Astrocyte (in vitro differentiated cells and primary cell): ENCODE measurements around the gene ATP11A. TPM values are rescaled to one million over a fixed set of nuclear protein-coding genes. Genes with fewer than 3 reads are reported as not detected.

ENCODE experiments used
- DNase-seq: peaks from one replicate; pipeline ENCODE4 v3.0.0-alpha.2; 2010; ENCODE audit warnings: low read depth
- FAIRE-seq: peaks from 2 replicates; lab custom pipeline; 2011; peaks lifted over from hg19 to GRCh38; lab: Jason Lieb, UNC
- H2AFZ ChIP-seq: 2 replicates; pipeline ENCODE4 v1.6.0; 2012; ENCODE audit warnings: low read depth, low read length, inconsistent platforms
- H3K27ac ChIP-seq: 2 replicates; pipeline ENCODE4 v1.5.1; 2011; ENCODE audit warnings: low read depth, low read length, inconsistent platforms
- H3K27me3 ChIP-seq: 2 replicates; pipeline ENCODE4 v1.6.0; 2011; ENCODE audit warnings: low read length, inconsistent platforms; ENCODE audit not compliant: insufficient read depth
- H3K36me3 ChIP-seq: 2 replicates; pipeline ENCODE4 v1.5.1; 2011; ENCODE audit warnings: low read length, inconsistent platforms; ENCODE audit not compliant: insufficient read depth
- H3K4me1 ChIP-seq: 2 replicates; pipeline ENCODE4 v1.5.1; 2011; ENCODE audit warnings: low read length, inconsistent platforms; ENCODE audit not compliant: insufficient read depth
- H3K4me2 ChIP-seq: 2 replicates; pipeline ENCODE4 v1.6.0; 2012; ENCODE audit warnings: low read length, inconsistent platforms
- H3K4me3 ChIP-seq: 2 replicates; pipeline ENCODE4 v1.5.1; 2011; ENCODE audit warnings: low read depth, mild to moderate bottlenecking, low read length, inconsistent platforms; ENCODE audit not compliant: insufficient read depth
- H3K79me2 ChIP-seq: 2 replicates; pipeline ENCODE4 v1.6.0; 2012; ENCODE audit warnings: mild to moderate bottlenecking, low read length, inconsistent platforms; ENCODE audit not compliant: insufficient read depth
- H3K9ac ChIP-seq: 2 replicates; pipeline ENCODE4 v1.6.0; 2012; ENCODE audit warnings: mild to moderate bottlenecking, low read length, inconsistent platforms
- H3K9me3 ChIP-seq: 2 replicates; pipeline ENCODE4 v1.5.1; 2012; ENCODE audit warnings: low read depth, mild to moderate bottlenecking, low read length, inconsistent platforms; ENCODE audit not compliant: insufficient read depth
- H4K20me1 ChIP-seq: 2 replicates; pipeline ENCODE4 v1.6.0; 2012; ENCODE audit warnings: low read length, inconsistent platforms; ENCODE audit not compliant: insufficient read depth
- H3K27ac Mint-ChIP-seq: one replicate; pipeline ENCODE4 v1.8.0; 2021; ENCODE audit warnings: mild to moderate bottlenecking, mixed read lengths; ENCODE audit not compliant: unreplicated experiment
- H3K27me3 Mint-ChIP-seq: one replicate; pipeline ENCODE4 v1.8.0; 2021; ENCODE audit warnings: low read depth, mixed read lengths; ENCODE audit not compliant: unreplicated experiment
- H3K36me3 Mint-ChIP-seq: one replicate; pipeline ENCODE4 v1.8.0; 2021; ENCODE audit warnings: low read depth, mixed read lengths; ENCODE audit not compliant: unreplicated experiment
- H3K4me1 Mint-ChIP-seq: one replicate; pipeline ENCODE4 v1.8.0; 2021; ENCODE audit warnings: low read depth, mixed read lengths; ENCODE audit not compliant: unreplicated experiment
- H3K4me3 Mint-ChIP-seq: one replicate; pipeline ENCODE4 v1.8.0; 2021; ENCODE audit warnings: mild to moderate bottlenecking, moderate library complexity, mixed read lengths; ENCODE audit not compliant: unreplicated experiment
- H3K9me3 Mint-ChIP-seq: one replicate; pipeline ENCODE4 v1.8.0; 2021; ENCODE audit warnings: mild to moderate bottlenecking, mixed read lengths; ENCODE audit not compliant: unreplicated experiment
- EZH2 ChIP-seq: IDR thresholded peaks from 2 replicates; pipeline ENCODE4 v1.6.1; 2012; ENCODE audit warnings: mild to moderate bottlenecking, low read length, inconsistent platforms; ENCODE audit not compliant: insufficient read depth
- total RNA-seq: library from RNA; stranded (reverse); gene quantifications from 2 replicates; pipeline ENCODE4 v1.2.1, GENCODE V29; 2021
- TF ChIP-seq, protein P1 (sequence below): IDR thresholded peaks from 2 replicates; pipeline ENCODE4 v1.5.1; 2011; ENCODE audit warnings: low read depth, mild to moderate bottlenecking, inconsistent platforms, low read length, moderate library complexity; ENCODE audit not compliant: insufficient read depth

ATP11A gene
- total RNA-seq, 1 donor from 2014 or later: 38.9 TPM

DNA sequence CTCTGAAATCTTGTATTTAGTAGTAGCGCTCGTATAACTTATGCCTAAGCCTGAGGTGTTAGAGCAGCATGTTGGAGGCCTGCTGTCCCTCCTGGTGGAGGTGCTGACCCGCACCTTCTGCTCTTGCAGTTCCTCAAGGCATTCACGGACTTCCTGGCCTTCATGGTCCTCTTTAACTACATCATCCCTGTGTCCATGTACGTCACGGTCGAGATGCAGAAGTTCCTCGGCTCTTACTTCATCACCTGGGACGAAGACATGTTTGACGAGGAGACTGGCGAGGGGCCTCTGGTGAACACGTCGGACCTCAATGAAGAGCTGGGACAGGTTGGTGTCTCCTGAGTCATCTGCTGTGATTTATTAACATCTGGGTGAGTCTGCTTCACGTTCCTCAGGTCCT is 136.7 kb downstream of the ATP11A start:
- no peak overlapping the region for H3K27ac Mint-ChIP-seq
- H3K36me3 ChIP-seq: no peaks in the 10 kb centered on the region
- no peak overlapping the region for H3K4me3 Mint-ChIP-seq
- FAIRE-seq (no peak), DNase-seq (no peak)
- no peaks in the 10 kb centered on the region for H4K20me1 ChIP-seq
- H3K9me3 Mint-ChIP-seq: no peaks in the 10 kb centered on the region
- H3K79me2 ChIP-seq: no peaks in the 10 kb centered on the region
- no peaks in the 10 kb centered on the region for H3K4me1 ChIP-seq
- H3K9ac ChIP-seq: no peak overlapping the region
- H3K27me3 Mint-ChIP-seq: no peaks in the 10 kb centered on the region
- no peak for TF ChIP-seq EZH2
- TF ChIP-seq, protein P1, sequence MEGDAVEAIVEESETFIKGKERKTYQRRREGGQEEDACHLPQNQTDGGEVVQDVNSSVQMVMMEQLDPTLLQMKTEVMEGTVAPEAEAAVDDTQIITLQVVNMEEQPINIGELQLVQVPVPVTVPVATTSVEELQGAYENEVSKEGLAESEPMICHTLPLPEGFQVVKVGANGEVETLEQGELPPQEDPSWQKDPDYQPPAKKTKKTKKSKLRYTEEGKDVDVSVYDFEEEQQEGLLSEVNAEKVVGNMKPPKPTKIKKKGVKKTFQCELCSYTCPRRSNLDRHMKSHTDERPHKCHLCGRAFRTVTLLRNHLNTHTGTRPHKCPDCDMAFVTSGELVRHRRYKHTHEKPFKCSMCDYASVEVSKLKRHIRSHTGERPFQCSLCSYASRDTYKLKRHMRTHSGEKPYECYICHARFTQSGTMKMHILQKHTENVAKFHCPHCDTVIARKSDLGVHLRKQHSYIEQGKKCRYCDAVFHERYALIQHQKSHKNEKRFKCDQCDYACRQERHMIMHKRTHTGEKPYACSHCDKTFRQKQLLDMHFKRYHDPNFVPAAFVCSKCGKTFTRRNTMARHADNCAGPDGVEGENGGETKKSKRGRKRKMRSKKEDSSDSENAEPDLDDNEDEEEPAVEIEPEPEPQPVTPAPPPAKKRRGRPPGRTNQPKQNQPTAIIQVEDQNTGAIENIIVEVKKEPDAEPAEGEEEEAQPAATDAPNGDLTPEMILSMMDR: no peak
- H2AFZ ChIP-seq: no peak overlapping the region
- H3K27ac ChIP-seq: no peak overlapping the region
- no peak overlapping the region for H3K4me2 ChIP-seq
- no peak overlapping the region for H3K4me3 ChIP-seq
- H3K4me1 Mint-ChIP-seq: peaks cover 6% of the 10 kb centered on the region
- H3K9me3 ChIP-seq: no peaks in the 10 kb centered on the region
- no peaks in the 10 kb centered on the region for H3K27me3 ChIP-seq
- peaks cover 25% of the 10 kb centered on the region for H3K36me3 Mint-ChIP-seq

DNA sequence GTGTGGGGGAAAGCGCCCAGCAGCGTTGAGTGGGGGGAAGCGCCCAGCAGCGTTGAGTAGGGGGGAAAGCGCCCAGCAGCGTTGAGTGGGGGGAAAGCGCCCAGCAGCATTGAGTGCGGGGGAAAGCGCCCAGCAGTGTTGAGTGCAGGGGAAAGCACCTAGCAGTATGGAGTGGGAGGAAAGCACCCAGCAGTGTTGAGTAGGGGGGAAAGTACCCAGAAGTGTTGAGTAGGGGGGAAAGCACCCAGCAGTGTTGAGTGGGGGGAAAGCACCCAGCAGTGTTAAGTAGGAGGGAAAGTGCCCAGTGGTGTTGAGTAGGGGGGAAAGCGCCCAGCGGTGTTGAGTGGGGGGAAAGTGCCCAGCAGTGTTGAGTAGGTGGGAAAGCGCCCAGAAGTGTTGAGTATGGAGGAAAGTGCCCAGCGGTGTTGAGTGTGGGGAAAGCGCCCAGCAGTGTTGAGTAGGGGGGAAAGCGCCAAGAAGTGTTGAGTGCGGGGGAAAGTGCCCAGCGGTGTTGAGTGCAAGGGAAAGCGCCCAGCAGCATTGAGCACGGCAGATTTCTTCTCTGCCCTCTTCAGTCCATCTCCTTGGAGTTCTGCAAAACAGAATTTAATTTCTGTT is 138.4 kb downstream of the ATP11A start:
- H3K27me3 ChIP-seq: no peaks in the 10 kb centered on the region
- H3K9ac ChIP-seq: no peak overlapping the region
- no peak overlapping the region for H3K4me3 ChIP-seq
- Mint-ChIP-seq H3K27me3 (no peaks in the 10 kb centered on the region), H3K9me3 (no peaks in the 10 kb centered on the region), H3K36me3 (peaks cover 33% of the 10 kb centered on the region), H3K4me1 (peaks cover 9% of the 10 kb centered on the region), H3K27ac (no peak overlapping the region), H3K4me3 (no peak overlapping the region)
- H2AFZ ChIP-seq: no peak overlapping the region
- FAIRE-seq (no peak), DNase-seq (no peak)
- no peaks in the 10 kb centered on the region for H4K20me1 ChIP-seq
- H3K36me3 ChIP-seq: no peaks in the 10 kb centered on the region
- no peaks in the 10 kb centered on the region for H3K9me3 ChIP-seq
- no peaks in the 10 kb centered on the region for H3K4me1 ChIP-seq
- no peaks in the 10 kb centered on the region for H3K79me2 ChIP-seq
- TF ChIP-seq EZH2: no peak
- TF ChIP-seq, protein P1: no peak
- H3K4me2 ChIP-seq: no peak overlapping the region
- no peak overlapping the region for H3K27ac ChIP-seq

DNA sequence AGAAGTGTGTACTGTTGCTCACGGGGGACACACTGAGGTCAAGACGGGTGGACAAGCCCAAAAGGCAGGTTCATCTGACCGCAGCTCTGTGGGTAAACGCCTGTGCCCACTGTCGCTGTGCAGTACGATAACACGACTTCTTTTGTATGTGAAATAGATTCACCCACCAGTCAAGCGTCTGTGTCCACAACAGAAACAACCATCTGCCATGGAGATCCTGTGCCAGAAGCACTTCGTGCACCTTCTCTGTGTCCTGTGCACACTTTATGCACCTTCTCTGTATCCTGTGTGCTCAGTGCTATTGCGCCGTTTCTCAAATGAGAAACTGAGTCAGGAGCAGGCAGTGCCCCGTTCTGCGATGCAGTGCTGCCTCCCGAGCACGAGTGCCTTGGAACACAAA is 138.9 kb downstream of the ATP11A start:
- Mint-ChIP-seq H3K9me3 (no peaks in the 10 kb centered on the region), H3K36me3 (peaks cover 33% of the 10 kb centered on the region), H3K4me3 (no peak overlapping the region), H3K27ac (no peak overlapping the region), H3K27me3 (no peaks in the 10 kb centered on the region), H3K4me1 (peaks cover 13% of the 10 kb centered on the region)
- no peak for DNase-seq
- TF ChIP-seq, protein P1: no peak
- no peak for TF ChIP-seq EZH2
- Histone ChIP-seq H3K27me3 (no peaks in the 10 kb centered on the region), H4K20me1 (no peaks in the 10 kb centered on the region), H3K36me3 (no peaks in the 10 kb centered on the region), H3K27ac (no peak overlapping the region), H3K4me3 (no peak overlapping the region), H2AFZ (no peak overlapping the region), H3K79me2 (no peaks in the 10 kb centered on the region), H3K4me2 (no peak overlapping the region), H3K9me3 (no peaks in the 10 kb centered on the region), H3K9ac (no peak overlapping the region), H3K4me1 (no peaks in the 10 kb centered on the region)
- FAIRE-seq: no peak
